Activated naive CD8-positive, alpha-beta T cell treated with anti-CD3 and anti-CD28 coated beads, Interleukin-2, amount 50 U/mL, for 24 hours (primary cell): Measurements from ENCODE around the gene KRTAP10-8.
"Not testable (repeated sequence)": the region's sequence is repeated elsewhere in the genome, so short reads cannot be mapped to it uniquely, and the experiment has no call there.

Experiments used
- ATAC-seq: fragments of 150-1000 bp; cut with Tn5 transposase; one replicate; pipeline ENCODE4 v1.10.0; 2021
- DNase-seq: peaks from one replicate; pipeline ENCODE4 v3.0.0; 2021
- H3K27ac Mint-ChIP-seq: one replicate; pipeline ENCODE4 v1.8.0; 2021; ENCODE audit warnings: mild to moderate bottlenecking, mixed read lengths
- H3K27me3 Mint-ChIP-seq: one replicate; pipeline ENCODE4 v1.8.0; 2021; ENCODE audit warnings: mixed read lengths
- H3K36me3 Mint-ChIP-seq: one replicate; pipeline ENCODE4 v1.8.0; 2021; ENCODE audit warnings: low read depth, mixed read lengths
- H3K4me1 Mint-ChIP-seq: one replicate; pipeline ENCODE4 v1.8.0; 2021; ENCODE audit warnings: mixed read lengths
- H3K4me3 Mint-ChIP-seq: one replicate; pipeline ENCODE4 v1.8.0; 2021; ENCODE audit warnings: mild to moderate bottlenecking, moderate library complexity, mixed read lengths
- H3K9me3 Mint-ChIP-seq: one replicate; pipeline ENCODE4 v1.8.0; 2021; ENCODE audit warnings: mixed read lengths

KRTAP10-8 gene

GRCh38 chr21:44601091-44601490 is 10.8 kb upstream of the KRTAP10-8 start:
- not testable (repeated sequence) for H3K4me1 Mint-ChIP-seq, H3K36me3 Mint-ChIP-seq, DNase-seq, H3K27ac Mint-ChIP-seq, H3K27me3 Mint-ChIP-seq, ATAC-seq, H3K4me3 Mint-ChIP-seq
- H3K9me3 Mint-ChIP-seq = peaks cover 13% of the 10 kb centered on the region

GRCh38 chr21:44601596-44602462 is 10.1 kb upstream of the KRTAP10-8 start:
- H3K36me3 Mint-ChIP-seq = no peaks in the 10 kb centered on the region
- DNase-seq (no peak), ATAC-seq (no peak)
- no peak overlapping the region for H3K4me3 Mint-ChIP-seq
- H3K27ac Mint-ChIP-seq = no peak overlapping the region
- H3K27me3 Mint-ChIP-seq = no peaks in the 10 kb centered on the region
- no peaks in the 10 kb centered on the region for H3K4me1 Mint-ChIP-seq
- H3K9me3 Mint-ChIP-seq = peaks cover 13% of the 10 kb centered on the region

- DNase-seq = no peak
- H3K9me3 Mint-ChIP-seq = peaks cover 13% of the 10 kb centered on the region
- H3K4me1 Mint-ChIP-seq = no peaks in the 10 kb centered on the region
- no peaks in the 10 kb centered on the region for H3K36me3 Mint-ChIP-seq
- H3K4me3 Mint-ChIP-seq = no peak overlapping the region
- H3K27me3 Mint-ChIP-seq = no peaks in the 10 kb centered on the region
- ATAC-seq = no peak
- no peak overlapping the region for H3K27ac Mint-ChIP-seq
Measured at GRCh38 chr21:44602463-44602850, 9.4 kb upstream of the KRTAP10-8 start.

GRCh38 chr21:44603109-44603875 is 8.6 kb upstream of the KRTAP10-8 start:
- H3K27ac Mint-ChIP-seq = no peak overlapping the region
- peaks cover 13% of the 10 kb centered on the region for H3K9me3 Mint-ChIP-seq
- H3K36me3 Mint-ChIP-seq = no peaks in the 10 kb centered on the region
- H3K27me3 Mint-ChIP-seq = no peaks in the 10 kb centered on the region
- no peak overlapping the region for H3K4me3 Mint-ChIP-seq
- ATAC-seq (no peak), DNase-seq (no peak)
- H3K4me1 Mint-ChIP-seq = no peaks in the 10 kb centered on the region

GRCh38 chr21:44603911-44604310 is 8.0 kb upstream of the KRTAP10-8 start:
- Mint-ChIP-seq H3K9me3 (peaks cover 9% of the 10 kb centered on the region), H3K27ac (no peak overlapping the region), H3K36me3 (no peaks in the 10 kb centered on the region), H3K27me3 (no peaks in the 10 kb centered on the region), H3K4me3 (no peak overlapping the region), H3K4me1 (no peaks in the 10 kb centered on the region)
- DNase-seq (no peak), ATAC-seq (no peak)

GRCh38 chr21:44606495-44606894 is 5.4 kb upstream of the KRTAP10-8 start:
- Mint-ChIP-seq H3K4me3 (no peak overlapping the region), H3K27me3 (no peaks in the 10 kb centered on the region), H3K27ac (no peak overlapping the region), H3K9me3 (peaks cover 23% of the 10 kb centered on the region), H3K36me3 (peaks cover 3% of the 10 kb centered on the region), H3K4me1 (no peaks in the 10 kb centered on the region)
- DNase-seq (no peak), ATAC-seq (no peak)

- Mint-ChIP-seq H3K36me3 (peaks cover 3% of the 10 kb centered on the region), H3K9me3 (peaks cover 26% of the 10 kb centered on the region), H3K4me1 (no peaks in the 10 kb centered on the region), H3K27ac (no peak overlapping the region), H3K27me3 (no peaks in the 10 kb centered on the region), H3K4me3 (no peak overlapping the region)
- DNase-seq (no peak), ATAC-seq (no peak)
Measured at GRCh38 chr21:44609193-44609592, 2.7 kb upstream of the KRTAP10-8 start.

- not testable (repeated sequence) for H3K27ac Mint-ChIP-seq, DNase-seq, ATAC-seq, H3K36me3 Mint-ChIP-seq, H3K4me1 Mint-ChIP-seq, H3K4me3 Mint-ChIP-seq, H3K27me3 Mint-ChIP-seq
- peaks cover 19% of the 10 kb centered on the region for H3K9me3 Mint-ChIP-seq
Measured at GRCh38 chr21:44610157-44610843, 1.6 kb upstream of the KRTAP10-8 start.

- Mint-ChIP-seq H3K36me3 (peaks cover 3% of the 10 kb centered on the region), H3K9me3 (peaks cover 19% of the 10 kb centered on the region), H3K27ac (no peak overlapping the region), H3K27me3 (no peaks in the 10 kb centered on the region), H3K4me3 (no peak overlapping the region), H3K4me1 (peaks cover 6% of the 10 kb centered on the region)
- DNase-seq = no peak
- ATAC-seq = no peak
Measured at GRCh38 chr21:44611551-44611950, 328 bp upstream of the KRTAP10-8 start.

- Mint-ChIP-seq H3K27ac (no peak overlapping the region), H3K4me1 (peaks cover 16% of the 10 kb centered on the region), H3K27me3 (no peaks in the 10 kb centered on the region), H3K9me3 (peaks cover 19% of the 10 kb centered on the region), H3K4me3 (no peak overlapping the region), H3K36me3 (peaks cover 3% of the 10 kb centered on the region)
- no peak for ATAC-seq
- DNase-seq = no peak
Measured at GRCh38 chr21:44612669-44613229, 870 bp downstream of the KRTAP10-8 start.

- H3K27me3 Mint-ChIP-seq = no peaks in the 10 kb centered on the region
- H3K36me3 Mint-ChIP-seq = peaks cover 3% of the 10 kb centered on the region
- ATAC-seq (no peak), DNase-seq (no peak)
- no peak overlapping the region for H3K4me3 Mint-ChIP-seq
- no peak overlapping the region for H3K27ac Mint-ChIP-seq
- H3K4me1 Mint-ChIP-seq = peaks cover 24% of the 10 kb centered on the region
- H3K9me3 Mint-ChIP-seq = peaks cover 24% of the 10 kb centered on the region
Measured at GRCh38 chr21:44613386-44614155, 1.7 kb downstream of the KRTAP10-8 start.

GRCh38 chr21:44614161-44614631 is 2.3 kb downstream of the KRTAP10-8 start:
- Mint-ChIP-seq H3K4me3 (no peak overlapping the region), H3K27me3 (no peaks in the 10 kb centered on the region), H3K9me3 (peaks cover 25% of the 10 kb centered on the region), H3K27ac (no peak overlapping the region), H3K36me3 (peaks cover 9% of the 10 kb centered on the region), H3K4me1 (peaks cover 30% of the 10 kb centered on the region)
- DNase-seq (no peak), ATAC-seq (no peak)

GRCh38 chr21:44614961-44615391 is 3.1 kb downstream of the KRTAP10-8 start:
- Mint-ChIP-seq H3K9me3 (peaks cover 25% of the 10 kb centered on the region), H3K4me3 (no peak overlapping the region)
- no peak for ATAC-seq

GRCh38 chr21:44615466-44615865 is 3.6 kb downstream of the KRTAP10-8 start:
- Mint-ChIP-seq H3K4me3 (no peak overlapping the region), H3K27me3 (no peaks in the 10 kb centered on the region), H3K4me1 (peaks cover 37% of the 10 kb centered on the region), H3K36me3 (peaks cover 16% of the 10 kb centered on the region), H3K27ac (no peak overlapping the region), H3K9me3 (peaks cover 28% of the 10 kb centered on the region)
- ATAC-seq = no peak
- DNase-seq = no peak

More at GRCh38 chr21:44614961-44615391, 3.1 kb downstream of the KRTAP10-8 start:
- H3K27ac Mint-ChIP-seq = no peak overlapping the region
- no peaks in the 10 kb centered on the region for H3K27me3 Mint-ChIP-seq
- H3K36me3 Mint-ChIP-seq = peaks cover 14% of the 10 kb centered on the region
- peaks cover 37% of the 10 kb centered on the region for H3K4me1 Mint-ChIP-seq
- no peak for DNase-seq
